MM.1S (cell line): ENCODE measurements around the gene STAT5A.

Experiments used
- CTCF ChIP-seq: fragments of 300-600 bp; sonication (generic); IDR thresholded peaks from 2 replicates; pipeline ENCODE4 v1.5.1; 2016; ENCODE audit warnings: antibody characterized with exemption, low read length, mixed read lengths
- EZH2 ChIP-seq: fragments of 300-600 bp; sonication (generic); optimal IDR thresholded peaks from 2 replicates; pipeline ENCODE3; 2017; ENCODE audit warnings: low read depth, mild to moderate bottlenecking, antibody characterized with exemption, low read length, mixed read lengths
- EZH2phosphoT487 ChIP-seq: fragments of 300-600 bp; sonication (generic); IDR thresholded peaks from 2 replicates; pipeline ENCODE4 v1.6.1; 2018; ENCODE audit warnings: antibody characterized with exemption, low read length

- TF ChIP-seq CTCF (no peak), EZH2 (no peak), EZH2phosphoT487 (no peak)
Observed at GRCh38 chr17:42283241-42284023, 4.9 kb upstream of the STAT5A start.
